Measurements from ENCODE around the gene PANK4.

- TF ChIP-seq CTCF (IDR thresholded peaks at IDR 0.05), result no peak
- no peak for TF ChIP-seq POLR2A (IDR thresholded peaks at IDR 0.05)
- no peak for TF ChIP-seq POLR2AphosphoS5 (IDR thresholded peaks at IDR 0.05)
Measured at GRCh38 chr1:2486558-2486957, 39.8 kb downstream of the PANK4 start.
